ENCODE measurements around the gene KIAA1958.
A peak's percentile ranks its signal among the peaks of the same experiment; 100 is the strongest.
"Not testable (repeated sequence)": the region's sequence is repeated elsewhere in the genome, so short reads cannot be mapped to it uniquely, and the experiment has no call there.

Gene KIAA1958

GRCh38 chr9:112582371-112583262 is 96.0 kb downstream of the KIAA1958 start:
- Histone ChIP-seq H3K27ac (ENCODE audit: low read length) (no peak overlapping the region), H3K4me1 (ENCODE audit: insufficient read depth, low read length) (peaks cover 23% of the 10 kb centered on the region), H3K9me3 (ENCODE audit: insufficient read depth, low read depth, low read length) (no peaks in the 10 kb centered on the region), H3K4me3 (ENCODE audit: low read length) (peak overlapping the region; percentile 5; the same call in 1 of the 2 replicates), H3K27me3 (ENCODE audit: insufficient read depth, low read length) (no peaks in the 10 kb centered on the region), H3K9ac (ENCODE audit: low read depth, low read length) (no peak overlapping the region), H3K36me3 (ENCODE audit: insufficient read depth, low read depth, low read length) (no peaks in the 10 kb centered on the region)

GRCh38 chr9:112586599-112587155 is 100.0 kb downstream of the KIAA1958 start:
- Histone ChIP-seq H3K9me3 (ENCODE audit: insufficient read depth, low read depth, low read length) (no peaks in the 10 kb centered on the region), H3K36me3 (ENCODE audit: insufficient read depth, low read depth, low read length) (no peaks in the 10 kb centered on the region), H3K27ac (ENCODE audit: low read length) (no peak overlapping the region), H3K4me1 (ENCODE audit: insufficient read depth, low read length) (peaks cover 27% of the 10 kb centered on the region), H3K27me3 (ENCODE audit: insufficient read depth, low read length) (no peaks in the 10 kb centered on the region), H3K4me3 (ENCODE audit: low read length) (no peak overlapping the region), H3K9ac (ENCODE audit: low read depth, low read length) (no peak overlapping the region)

- not testable (repeated sequence) for H3K27me3 ChIP-seq (ENCODE audit: insufficient read depth, low read length); H3K9me3 ChIP-seq (ENCODE audit: insufficient read depth, low read depth, low read length); H3K9ac ChIP-seq (ENCODE audit: low read depth, low read length); H3K27ac ChIP-seq (ENCODE audit: low read length); H3K36me3 ChIP-seq (ENCODE audit: insufficient read depth, low read depth, low read length); H3K4me3 ChIP-seq (ENCODE audit: low read length); H3K4me1 ChIP-seq (ENCODE audit: insufficient read depth, low read length)
Observed at GRCh38 chr9:112591875-112592274, 105.2 kb downstream of the KIAA1958 start.

- 0 out of 2 replicates have a peak, but pooled peaks cover 3% of the 10 kb centered on the region for H3K4me1 ChIP-seq (ENCODE audit: insufficient read depth, low read length)
- H3K27me3 ChIP-seq (ENCODE audit: insufficient read depth, low read length): no peaks in the 10 kb centered on the region
- H3K9ac ChIP-seq (ENCODE audit: low read depth, low read length): no peak overlapping the region
- H3K27ac ChIP-seq (ENCODE audit: low read length): no peak overlapping the region
- H3K36me3 ChIP-seq (ENCODE audit: insufficient read depth, low read depth, low read length): no peaks in the 10 kb centered on the region
- no peaks in the 10 kb centered on the region for H3K9me3 ChIP-seq (ENCODE audit: insufficient read depth, low read depth, low read length)
- H3K4me3 ChIP-seq (ENCODE audit: low read length): no peak overlapping the region
Observed at GRCh38 chr9:112599732-112600131, 113.1 kb downstream of the KIAA1958 start.

- Histone ChIP-seq H3K36me3 (ENCODE audit: insufficient read depth, low read depth, low read length) (no peaks in the 10 kb centered on the region), H3K27ac (ENCODE audit: low read length) (no peak overlapping the region), H3K4me1 (ENCODE audit: insufficient read depth, low read length) (0 out of 2 replicates have a peak, but pooled peaks cover 3% of the 10 kb centered on the region), H3K9me3 (ENCODE audit: insufficient read depth, low read depth, low read length) (no peaks in the 10 kb centered on the region), H3K9ac (ENCODE audit: low read depth, low read length) (no peak overlapping the region), H3K4me3 (ENCODE audit: low read length) (no peak overlapping the region), H3K27me3 (ENCODE audit: insufficient read depth, low read length) (no peaks in the 10 kb centered on the region)
Observed at GRCh38 chr9:112601636-112602035, 115.0 kb downstream of the KIAA1958 start.

GRCh38 chr9:112604790-112605189 is 118.2 kb downstream of the KIAA1958 start:
- H3K9ac ChIP-seq (ENCODE audit: low read depth, low read length): no peak overlapping the region
- no peaks in the 10 kb centered on the region for H3K9me3 ChIP-seq (ENCODE audit: insufficient read depth, low read depth, low read length)
- no peaks in the 10 kb centered on the region for H3K27me3 ChIP-seq (ENCODE audit: insufficient read depth, low read length)
- H3K4me1 ChIP-seq (ENCODE audit: insufficient read depth, low read length): no peaks in the 10 kb centered on the region
- no peak overlapping the region for H3K4me3 ChIP-seq (ENCODE audit: low read length)
- no peaks in the 10 kb centered on the region for H3K36me3 ChIP-seq (ENCODE audit: insufficient read depth, low read depth, low read length)
- no peak overlapping the region for H3K27ac ChIP-seq (ENCODE audit: low read length)

GRCh38 chr9:112605518-112605917 is 118.9 kb downstream of the KIAA1958 start:
- Histone ChIP-seq H3K27me3 (ENCODE audit: insufficient read depth, low read length) (no peaks in the 10 kb centered on the region), H3K4me3 (ENCODE audit: low read length) (no peak overlapping the region), H3K36me3 (ENCODE audit: insufficient read depth, low read depth, low read length) (no peaks in the 10 kb centered on the region), H3K4me1 (ENCODE audit: insufficient read depth, low read length) (no peaks in the 10 kb centered on the region), H3K27ac (ENCODE audit: low read length) (no peak overlapping the region), H3K9me3 (ENCODE audit: insufficient read depth, low read depth, low read length) (no peaks in the 10 kb centered on the region), H3K9ac (ENCODE audit: low read depth, low read length) (no peak overlapping the region)

- no peaks in the 10 kb centered on the region for H3K4me1 ChIP-seq (ENCODE audit: insufficient read depth, low read length)
- no peaks in the 10 kb centered on the region for H3K27me3 ChIP-seq (ENCODE audit: insufficient read depth, low read length)
- H3K9ac ChIP-seq (ENCODE audit: low read depth, low read length): no peak overlapping the region
- no peaks in the 10 kb centered on the region for H3K36me3 ChIP-seq (ENCODE audit: insufficient read depth, low read depth, low read length)
- no peak overlapping the region for H3K27ac ChIP-seq (ENCODE audit: low read length)
- no peaks in the 10 kb centered on the region for H3K9me3 ChIP-seq (ENCODE audit: insufficient read depth, low read depth, low read length)
- H3K4me3 ChIP-seq (ENCODE audit: low read length): no peak overlapping the region
Observed at GRCh38 chr9:112605963-112606699, 119.5 kb downstream of the KIAA1958 start.

- Histone ChIP-seq H3K27ac (ENCODE audit: low read length) (no peak overlapping the region), H3K27me3 (ENCODE audit: insufficient read depth, low read length) (no peaks in the 10 kb centered on the region), H3K36me3 (ENCODE audit: insufficient read depth, low read depth, low read length) (no peaks in the 10 kb centered on the region), H3K9me3 (ENCODE audit: insufficient read depth, low read depth, low read length) (no peaks in the 10 kb centered on the region), H3K9ac (ENCODE audit: low read depth, low read length) (no peak overlapping the region), H3K4me1 (ENCODE audit: insufficient read depth, low read length) (no peaks in the 10 kb centered on the region), H3K4me3 (ENCODE audit: low read length) (no peak overlapping the region)
Observed at GRCh38 chr9:112608851-112609250, 122.2 kb downstream of the KIAA1958 start.

GRCh38 chr9:112615584-112616266 is 129.1 kb downstream of the KIAA1958 start:
- H3K4me1 ChIP-seq (ENCODE audit: insufficient read depth, low read length): no peaks in the 10 kb centered on the region
- H3K4me3 ChIP-seq (ENCODE audit: low read length): no peak overlapping the region
- no peaks in the 10 kb centered on the region for H3K27me3 ChIP-seq (ENCODE audit: insufficient read depth, low read length)
- H3K36me3 ChIP-seq (ENCODE audit: insufficient read depth, low read depth, low read length): peaks cover 11% of the 10 kb centered on the region; the same call in 1 of the 2 replicates
- H3K27ac ChIP-seq (ENCODE audit: low read length): no peak overlapping the region
- H3K9ac ChIP-seq (ENCODE audit: low read depth, low read length): no peak overlapping the region
- H3K9me3 ChIP-seq (ENCODE audit: insufficient read depth, low read depth, low read length): no peaks in the 10 kb centered on the region

GRCh38 chr9:112617371-112617770 is 130.7 kb downstream of the KIAA1958 start:
- H3K9ac ChIP-seq (ENCODE audit: low read depth, low read length): no peak overlapping the region
- no peak overlapping the region for H3K4me3 ChIP-seq (ENCODE audit: low read length)
- no peaks in the 10 kb centered on the region for H3K27me3 ChIP-seq (ENCODE audit: insufficient read depth, low read length)
- H3K36me3 ChIP-seq (ENCODE audit: insufficient read depth, low read depth, low read length): peaks cover 11% of the 10 kb centered on the region; the same call in 1 of the 2 replicates
- H3K9me3 ChIP-seq (ENCODE audit: insufficient read depth, low read depth, low read length): no peaks in the 10 kb centered on the region
- H3K27ac ChIP-seq (ENCODE audit: low read length): no peak overlapping the region
- no peaks in the 10 kb centered on the region for H3K4me1 ChIP-seq (ENCODE audit: insufficient read depth, low read length)

All from iPS-20b (cell line).